Fibroblast of skin of abdomen (primary cell): Measurements from ENCODE around the gene FHIT.

ENCODE experiments used
- DNase-seq: peaks from one replicate; pipeline ENCODE4 v3.0.0-alpha.2; 2013

The FHIT gene

DNA sequence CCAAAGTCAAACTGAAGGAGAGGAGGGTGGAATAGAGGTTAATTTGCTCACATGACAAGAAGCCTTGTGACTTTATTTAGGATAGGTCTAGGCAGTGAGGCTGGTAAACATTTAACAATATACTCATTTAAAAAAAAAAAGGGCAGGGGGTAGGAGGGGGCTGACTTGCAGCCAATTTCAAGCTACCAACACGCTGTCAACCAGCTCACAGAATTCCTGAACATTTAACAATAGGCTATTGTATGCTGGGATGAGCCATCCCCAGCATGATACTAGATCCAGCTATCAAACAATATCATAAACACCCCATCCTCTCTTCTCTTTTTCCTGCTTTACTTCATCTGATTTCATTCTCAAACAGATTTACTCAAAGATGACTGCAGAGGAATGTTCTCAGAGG is 1105.1 kb downstream of the FHIT start:
- DNase-seq: no peak

- no peak for DNase-seq
Measured at GRCh38 chr3:60144071-60144470, 1107.2 kb downstream of the FHIT start.

DNA sequence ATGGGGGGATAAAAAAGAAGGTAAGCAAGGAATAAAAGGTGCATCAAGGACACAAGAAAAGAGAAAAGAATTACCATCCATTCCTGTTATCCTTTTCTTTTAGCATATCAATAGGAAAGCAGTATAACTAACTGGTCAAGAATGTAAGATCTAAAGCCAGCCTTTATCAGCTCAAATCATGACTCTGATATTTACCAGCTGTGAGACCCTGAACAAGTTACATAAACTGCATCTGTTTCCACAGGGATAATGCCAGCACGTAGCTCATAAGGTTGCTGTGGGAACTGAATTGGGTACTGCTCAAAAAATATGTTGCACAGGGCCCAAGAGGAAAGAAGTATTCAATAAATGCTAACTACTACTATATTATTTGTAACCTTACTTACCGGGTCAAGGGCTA is 1109.2 kb downstream of the FHIT start:
- no peak for DNase-seq

GRCh38 chr3:60140160-60140559 is 1111.1 kb downstream of the FHIT start:
- no peak for DNase-seq

- DNase-seq: no peak
Measured at GRCh38 chr3:60136601-60137000, 1114.7 kb downstream of the FHIT start.

DNA sequence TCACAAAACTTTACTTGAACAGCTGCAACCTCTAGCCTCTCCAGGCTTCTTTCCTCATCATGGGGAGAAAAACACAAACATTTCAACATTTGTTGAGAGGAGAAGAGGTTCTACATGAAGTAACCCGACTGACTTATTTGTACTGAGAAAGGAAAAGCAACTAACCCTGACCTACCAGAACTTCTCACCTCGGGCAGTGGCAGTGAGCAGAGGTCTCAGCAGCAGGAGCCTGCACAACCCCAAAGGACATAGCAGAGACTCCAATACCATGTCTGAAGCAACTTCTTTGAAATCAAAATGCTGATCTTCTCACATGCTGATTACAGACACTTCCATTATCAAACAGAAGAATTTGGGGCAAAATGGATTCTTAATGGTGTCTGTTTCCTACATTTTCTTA is 1115.8 kb downstream of the FHIT start:
- no peak for DNase-seq

DNA sequence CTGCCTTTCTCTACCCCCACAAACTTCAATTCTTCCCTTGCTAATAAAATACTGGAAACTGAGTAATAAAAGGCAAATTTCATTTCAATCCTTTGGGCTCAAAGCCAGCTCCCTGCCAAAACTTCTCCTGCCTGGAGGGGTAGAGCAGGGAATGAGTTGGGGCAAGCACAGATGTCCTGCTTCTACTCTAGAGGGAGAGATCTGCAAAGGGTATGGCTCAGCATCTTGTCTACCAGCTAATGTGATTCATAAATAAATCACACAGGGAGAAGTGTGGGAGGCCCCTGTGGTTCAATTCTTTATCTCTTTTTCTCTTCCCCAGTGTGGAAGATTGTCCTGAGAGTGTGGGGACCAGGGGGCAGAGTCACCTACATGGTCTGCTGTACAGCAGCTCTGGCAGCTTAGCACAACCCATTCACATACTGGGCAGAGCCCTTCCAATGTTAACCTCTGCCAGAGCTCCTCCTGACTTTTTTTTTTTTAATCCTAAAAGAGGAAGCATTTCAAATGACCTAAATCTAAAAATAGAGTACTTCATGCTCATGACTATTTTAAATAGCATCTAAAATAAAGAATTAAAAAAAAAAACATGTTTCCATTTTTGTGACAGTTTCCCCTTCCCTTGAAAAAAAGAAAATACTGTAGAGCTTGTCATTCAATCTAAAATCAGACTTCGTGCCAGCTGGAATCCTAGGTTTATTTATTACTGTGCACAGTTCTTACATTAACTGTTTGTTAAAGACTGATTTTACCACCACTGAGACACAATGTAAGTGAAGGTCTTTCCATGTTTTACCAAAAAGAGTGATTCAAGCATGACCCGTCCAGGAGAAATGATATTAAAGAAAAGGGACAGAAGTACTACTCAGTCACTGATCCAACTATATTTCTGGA is 1117.7 kb downstream of the FHIT start:
- no peak for DNase-seq

- no peak for DNase-seq
Measured at GRCh38 chr3:60131618-60132017, 1119.6 kb downstream of the FHIT start.

- peak; percentile 51 for DNase-seq
Measured at GRCh38 chr3:60126511-60127304, 1124.5 kb downstream of the FHIT start.

DNA sequence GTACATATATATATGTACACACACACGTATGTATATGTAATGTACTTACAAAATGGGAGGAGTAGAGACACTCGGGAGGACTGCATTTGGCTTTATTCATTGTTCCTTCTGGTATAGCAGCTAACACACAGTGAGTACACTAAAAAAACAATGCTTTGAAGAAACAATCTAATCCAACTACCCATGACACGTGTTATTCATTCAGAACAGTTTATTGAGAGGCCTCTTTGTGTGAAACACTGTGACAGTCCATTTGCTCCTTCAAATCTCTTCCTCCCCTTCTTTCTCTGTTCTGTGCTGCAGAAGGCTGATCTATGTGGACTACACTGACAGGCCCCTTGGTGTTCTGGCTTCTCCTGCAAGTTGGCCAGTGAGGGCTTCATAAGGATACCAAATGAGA is 1125.6 kb downstream of the FHIT start:
- no peak for DNase-seq

DNA sequence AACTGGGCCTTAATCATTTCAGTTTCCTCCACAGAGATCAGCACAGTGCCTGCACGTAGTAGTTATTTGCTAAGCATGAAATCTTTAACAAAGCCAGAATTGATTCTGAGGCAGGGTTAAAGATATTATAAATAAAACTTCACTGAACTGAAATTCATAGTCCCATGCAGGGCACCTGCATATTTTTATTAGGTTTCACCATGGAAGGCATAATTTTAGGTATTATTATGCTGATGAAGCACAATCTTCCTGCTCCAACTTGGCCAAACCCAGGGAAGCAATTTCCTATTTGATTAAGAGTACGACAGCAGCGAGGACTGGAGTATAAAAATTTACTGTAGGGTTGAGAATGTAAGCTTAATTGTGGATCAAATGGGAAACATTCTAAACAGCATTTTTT is 1131.0 kb downstream of the FHIT start:
- DNase-seq: no peak

GRCh38 chr3:60114191-60114590 is 1137.1 kb downstream of the FHIT start:
- no peak for DNase-seq

GRCh38 chr3:60107275-60107674 is 1144.0 kb downstream of the FHIT start:
- no peak for DNase-seq

DNA sequence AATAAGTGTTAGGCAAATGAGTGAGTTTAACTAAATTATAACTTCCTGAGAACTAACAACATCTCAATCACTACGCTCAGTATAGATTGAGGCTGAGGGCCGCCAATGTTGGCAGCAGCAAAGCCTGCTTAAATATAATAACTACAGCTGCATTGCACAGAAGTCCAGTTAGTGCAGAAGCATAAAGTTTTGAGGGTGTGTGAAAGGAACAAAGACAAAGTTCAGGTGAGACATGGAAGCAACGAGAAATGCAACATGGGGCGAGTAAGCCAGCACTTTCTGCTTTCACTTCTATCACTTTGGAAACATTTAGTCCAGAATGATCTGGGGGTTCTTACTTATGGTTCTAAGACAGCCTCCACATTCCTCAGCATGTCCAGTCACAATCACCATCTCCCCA is 1149.1 kb downstream of the FHIT start:
- no peak for DNase-seq

DNA sequence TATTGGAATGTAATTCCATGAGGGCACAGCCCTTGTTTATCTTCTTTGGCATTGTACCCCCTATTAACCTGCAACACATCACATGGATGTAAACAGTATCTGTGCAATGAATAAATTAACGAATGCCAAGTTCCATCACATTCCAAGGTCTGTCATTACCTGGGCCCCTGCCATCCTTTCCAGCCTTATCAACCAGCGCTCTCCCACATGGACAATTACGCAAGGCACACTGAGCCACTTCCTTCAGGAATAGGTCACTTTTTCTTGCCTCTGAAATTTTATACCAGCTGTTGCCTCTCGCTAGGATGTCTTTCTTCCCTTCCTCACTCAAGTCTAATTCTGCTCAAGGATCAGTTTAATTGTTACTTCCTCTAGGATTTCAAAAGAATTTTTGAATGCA is 1149.6 kb downstream of the FHIT start:
- peak; percentile 1 for DNase-seq

DNA sequence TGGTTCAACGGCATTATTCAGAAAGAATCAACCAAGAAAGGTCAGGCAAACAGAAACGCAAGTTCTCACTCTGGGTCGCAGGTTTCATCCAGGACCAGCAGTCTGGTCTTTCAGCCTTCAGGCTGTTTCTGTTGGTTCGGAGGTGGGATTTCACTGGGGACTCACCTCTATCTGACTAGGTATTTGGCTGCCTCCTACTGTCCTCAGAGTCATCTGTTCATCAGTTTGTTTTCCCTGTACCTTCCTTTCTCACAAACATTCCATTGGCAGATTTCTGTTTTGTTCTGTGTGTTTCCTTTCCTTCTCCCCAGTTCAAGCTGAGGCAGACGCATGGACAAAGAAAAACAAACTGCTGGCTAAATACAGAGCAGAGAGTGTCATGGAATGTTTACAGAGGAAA is 1154.8 kb downstream of the FHIT start:
- DNase-seq: no peak

GRCh38 chr3:60095930-60096329 is 1155.3 kb downstream of the FHIT start:
- no peak for DNase-seq

- no peak for DNase-seq
Measured at GRCh38 chr3:60095516-60095915, 1155.7 kb downstream of the FHIT start.

DNA sequence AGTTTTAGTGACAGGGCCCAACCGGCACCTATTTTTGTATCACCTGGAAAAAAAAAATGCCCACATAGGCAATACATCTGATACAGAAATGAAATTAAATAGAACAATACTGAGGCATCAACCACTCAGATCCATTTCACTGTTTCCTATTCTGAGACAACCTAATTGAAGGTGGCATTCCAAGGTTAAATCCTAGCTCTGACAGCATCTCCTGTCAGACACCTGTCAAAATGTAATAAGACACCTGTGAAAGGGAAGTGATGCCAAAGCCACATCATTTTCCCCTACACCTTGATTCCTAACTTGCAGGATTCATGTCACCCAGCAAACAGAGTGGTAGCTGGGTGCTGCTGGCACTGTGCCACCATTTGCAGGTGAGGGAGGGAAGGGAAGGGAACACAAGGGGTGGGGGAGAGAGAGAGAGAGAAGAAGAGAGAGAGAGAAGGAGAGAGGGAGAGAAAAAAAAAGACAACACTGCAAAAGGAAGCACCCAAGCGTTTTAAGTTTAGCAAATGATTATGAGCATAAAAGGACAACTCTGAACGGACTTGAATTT is 1156.8 kb downstream of the FHIT start:
- no peak for DNase-seq

- DNase-seq: no peak
Measured at GRCh38 chr3:60090548-60090947, 1160.7 kb downstream of the FHIT start.

GRCh38 chr3:60086811-60087210 is 1164.4 kb downstream of the FHIT start:
- peak; percentile 69 for DNase-seq

DNA sequence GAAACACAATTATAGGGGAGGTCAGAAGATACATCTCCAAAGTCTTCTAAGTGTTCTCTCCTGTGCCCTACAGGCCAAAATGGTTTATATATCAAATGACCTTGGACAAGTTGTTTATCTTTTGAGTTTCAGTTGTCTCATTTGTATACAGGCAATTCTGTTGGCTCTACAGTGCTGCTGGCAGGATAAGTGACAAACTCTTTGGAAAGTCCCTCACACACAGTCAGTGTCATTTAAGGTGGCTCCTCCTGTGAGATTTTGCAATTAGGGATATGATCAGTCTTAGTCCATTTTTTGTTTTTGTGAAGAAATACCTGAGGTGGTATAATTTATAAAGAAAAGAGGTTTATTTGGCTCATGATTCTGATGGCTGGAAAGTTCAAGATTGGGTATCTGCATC is 1165.6 kb downstream of the FHIT start:
- DNase-seq: no peak

GRCh38 chr3:60081381-60082095 is 1169.7 kb downstream of the FHIT start:
- no peak for DNase-seq
